ENCODE results near the gene TWF1. TPM values are rescaled to one million over a fixed set of nuclear protein-coding genes. Genes with fewer than 3 reads are reported as not detected.

TWF1 gene
- total RNA-seq, 1 experiment from 2014 or later: 107 TPM

DNA sequence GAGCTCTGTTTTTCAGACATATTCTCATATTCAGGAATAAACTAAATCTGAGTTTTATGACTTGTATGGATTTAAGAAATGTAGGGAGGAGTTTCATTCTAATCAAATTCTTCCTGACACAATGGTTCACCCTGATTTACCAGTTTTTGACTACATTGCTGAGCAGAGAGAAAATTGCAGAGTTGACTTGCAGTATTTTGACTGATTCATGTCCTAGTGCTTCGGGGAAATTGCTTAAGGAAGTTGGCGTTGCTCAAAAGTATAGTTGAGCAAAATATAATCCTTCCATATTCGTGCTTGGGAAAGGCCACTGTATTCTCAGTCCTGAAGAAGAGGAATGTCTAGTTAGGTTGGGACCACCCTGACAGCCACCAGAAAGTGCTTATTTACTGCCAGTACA is 1.3 kb upstream of the TWF1 start:
- Histone ChIP-seq H3K4me1 (ENCODE audit: insufficient read depth, low read length, poor library complexity, severe bottlenecking) (peaks cover 15% of the 10 kb centered on the region), H3K4me3 (ENCODE audit: low read depth, low read length, poor library complexity, severe bottlenecking) (no peak overlapping the region), H3K27me3 (replicated peaks; ENCODE audit: insufficient read depth, low read depth, low read length, poor library complexity) (no peaks in the 10 kb centered on the region), H3K27ac (ENCODE audit: low read depth, low read length, poor library complexity, severe bottlenecking) (peak overlapping the region; percentile 97), H3K9me3 (ENCODE audit: low read depth, low read length, poor library complexity, severe bottlenecking) (no peaks in the 10 kb centered on the region), H3K36me3 (ENCODE audit: insufficient read depth, low read length, poor library complexity, severe bottlenecking) (peaks cover under 1% of the 10 kb centered on the region)
- TF ChIP-seq EZH2 (IDR thresholded peaks at IDR 0.05; ENCODE audit: borderline replicate concordance, low read depth, low read length, poor library complexity, severe bottlenecking): no peak
- TF ChIP-seq, protein P1, sequence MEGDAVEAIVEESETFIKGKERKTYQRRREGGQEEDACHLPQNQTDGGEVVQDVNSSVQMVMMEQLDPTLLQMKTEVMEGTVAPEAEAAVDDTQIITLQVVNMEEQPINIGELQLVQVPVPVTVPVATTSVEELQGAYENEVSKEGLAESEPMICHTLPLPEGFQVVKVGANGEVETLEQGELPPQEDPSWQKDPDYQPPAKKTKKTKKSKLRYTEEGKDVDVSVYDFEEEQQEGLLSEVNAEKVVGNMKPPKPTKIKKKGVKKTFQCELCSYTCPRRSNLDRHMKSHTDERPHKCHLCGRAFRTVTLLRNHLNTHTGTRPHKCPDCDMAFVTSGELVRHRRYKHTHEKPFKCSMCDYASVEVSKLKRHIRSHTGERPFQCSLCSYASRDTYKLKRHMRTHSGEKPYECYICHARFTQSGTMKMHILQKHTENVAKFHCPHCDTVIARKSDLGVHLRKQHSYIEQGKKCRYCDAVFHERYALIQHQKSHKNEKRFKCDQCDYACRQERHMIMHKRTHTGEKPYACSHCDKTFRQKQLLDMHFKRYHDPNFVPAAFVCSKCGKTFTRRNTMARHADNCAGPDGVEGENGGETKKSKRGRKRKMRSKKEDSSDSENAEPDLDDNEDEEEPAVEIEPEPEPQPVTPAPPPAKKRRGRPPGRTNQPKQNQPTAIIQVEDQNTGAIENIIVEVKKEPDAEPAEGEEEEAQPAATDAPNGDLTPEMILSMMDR (conservative IDR thresholded peaks at IDR 0.05; ENCODE audit: low read depth, low read length): no peak
- no TSS peak for BruUV-seq (replicated peaks)
- CTCF ChIA-PET: no interaction called here
- intact Hi-C loops (cut with micrococcal nuclease; ENCODE audit: unreplicated experiment): no loop called here
- no peak for DNase-seq (ENCODE audit: low spot score)
- POLR2A ChIA-PET (ENCODE audit: low non-redundant PET): no interaction called here

- Histone ChIP-seq H3K4me1 (ENCODE audit: insufficient read depth, low read length, poor library complexity, severe bottlenecking) (peaks cover 15% of the 10 kb centered on the region), H3K36me3 (ENCODE audit: insufficient read depth, low read length, poor library complexity, severe bottlenecking) (peaks cover 7% of the 10 kb centered on the region), H3K27me3 (replicated peaks; ENCODE audit: insufficient read depth, low read depth, low read length, poor library complexity) (no peaks in the 10 kb centered on the region), H3K9me3 (ENCODE audit: low read depth, low read length, poor library complexity, severe bottlenecking) (no peaks in the 10 kb centered on the region), H3K27ac (ENCODE audit: low read depth, low read length, poor library complexity, severe bottlenecking) (peak overlapping the region; percentile 97), H3K4me3 (ENCODE audit: low read depth, low read length, poor library complexity, severe bottlenecking) (peak overlapping the region; percentile 92)
- peak; percentile 20 for DNase-seq (ENCODE audit: low spot score)
- POLR2A ChIA-PET (ENCODE audit: low non-redundant PET): no interaction called here
- TF ChIP-seq, protein P1 (conservative IDR thresholded peaks at IDR 0.05; ENCODE audit: low read depth, low read length): no peak
- TF ChIP-seq EZH2 (IDR thresholded peaks at IDR 0.05; ENCODE audit: borderline replicate concordance, low read depth, low read length, poor library complexity, severe bottlenecking): no peak
- intact Hi-C loops (cut with micrococcal nuclease; ENCODE audit: unreplicated experiment): no loop called here
- BruUV-seq (replicated peaks): TSS peak; percentile 90
- CTCF ChIA-PET: no interaction called here
Observed at GRCh38 chr12:43806737-43807072, 588 bp upstream of the TWF1 start.

DNA sequence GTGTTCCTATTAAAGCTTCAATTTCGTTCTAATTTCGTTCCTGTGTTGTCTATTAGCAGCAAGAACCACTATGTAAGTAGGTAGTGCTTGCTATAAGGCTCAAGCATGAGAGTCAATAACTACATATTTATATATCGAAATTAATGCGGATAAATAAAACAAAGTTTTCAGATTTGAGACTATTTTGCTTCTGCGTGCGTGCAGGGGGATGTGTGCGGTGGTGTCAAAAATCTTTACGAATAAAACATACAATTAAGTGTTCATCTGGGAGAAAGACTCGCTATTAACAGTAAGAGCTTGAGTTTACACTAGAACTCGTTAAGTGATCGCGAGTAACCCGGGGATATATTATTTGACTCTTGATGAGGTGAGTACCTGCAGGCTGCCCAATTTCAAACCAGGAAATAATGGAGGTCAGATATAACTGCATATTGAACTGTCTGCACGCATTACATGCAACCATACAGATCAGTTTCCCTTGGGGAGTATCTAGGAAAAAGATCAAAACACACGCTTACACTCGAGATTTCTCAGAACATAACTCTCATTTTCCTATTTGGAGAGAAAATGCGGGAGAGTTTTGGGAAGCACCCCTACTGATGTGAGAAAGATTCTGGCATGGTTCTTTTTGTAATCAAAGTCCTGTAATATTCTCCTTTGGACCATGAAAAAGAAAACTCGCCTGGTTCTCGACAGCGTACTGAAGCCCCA is 813 bp downstream of the TWF1 start:
- peak overlapping the region; percentile 92 for H3K4me3 ChIP-seq (ENCODE audit: low read depth, low read length, poor library complexity, severe bottlenecking)
- TF ChIP-seq, protein P1 (conservative IDR thresholded peaks at IDR 0.05; ENCODE audit: low read depth, low read length): no peak
- no peak for TF ChIP-seq EZH2 (IDR thresholded peaks at IDR 0.05; ENCODE audit: borderline replicate concordance, low read depth, low read length, poor library complexity, severe bottlenecking)
- H3K36me3 ChIP-seq (ENCODE audit: insufficient read depth, low read length, poor library complexity, severe bottlenecking): peaks cover 18% of the 10 kb centered on the region
- ChIA-PET CTCF (interaction anchor here (0.6 to 1.1 kb wide), 3 partner anchors 71 to 1015 kb away, joined by 3 to 6 read pairs (median 5); no protein-coding TSS in a partner anchor), POLR2A (ENCODE audit: low non-redundant PET) (no interaction called here)
- peak; percentile 22 for DNase-seq (ENCODE audit: low spot score)
- BruUV-seq (replicated peaks): TSS peak; percentile 38
- peak overlapping the region; percentile 97 for H3K27ac ChIP-seq (ENCODE audit: low read depth, low read length, poor library complexity, severe bottlenecking)
- peaks cover 15% of the 10 kb centered on the region for H3K4me1 ChIP-seq (ENCODE audit: insufficient read depth, low read length, poor library complexity, severe bottlenecking)
- H3K9me3 ChIP-seq (ENCODE audit: low read depth, low read length, poor library complexity, severe bottlenecking): no peaks in the 10 kb centered on the region
- intact Hi-C loops (cut with micrococcal nuclease; ENCODE audit: unreplicated experiment): no loop called here
- H3K27me3 ChIP-seq (replicated peaks; ENCODE audit: insufficient read depth, low read depth, low read length, poor library complexity): no peaks in the 10 kb centered on the region
